Liver (tissue), 3 donors: ENCODE data around the gene FAM131C.

ENCODE experiments used
- CTCF ChIP-seq: fragments of 150-350 bp; IDR thresholded peaks from 2 replicates; pipeline ENCODE4 v1.5.1; 2017; ENCODE audit warnings: improper control_type of control experiment, low read depth, low read length; ENCODE audit not compliant: missing input control
- RAD21 ChIP-seq, 2 donors: IDR thresholded peaks; 2 replicates each; pipeline ENCODE4 v1.6.1; 2016; ENCODE audit warnings: antibody characterized with exemption in 2 of 2, mild to moderate bottlenecking in 2 of 2
- REST ChIP-seq: IDR thresholded peaks from 2 replicates; pipeline ENCODE4 v1.6.1; 2016; ENCODE audit warnings: antibody characterized with exemption, mild to moderate bottlenecking
- RXRA ChIP-seq, 2 donors: IDR thresholded peaks; 2 replicates each; pipeline ENCODE4 v1.6.1; 2017 to 2018; ENCODE audit warnings: antibody characterized with exemption in 2 of 2, mild to moderate bottlenecking in 1 of 2
- donor health status: healthy.
- donor health status: healthy.

GRCh38 chr1:16090076-16090826 lies 16.8 kb upstream of the FAM131C start:
- TF ChIP-seq CTCF (no peak), RAD21 (IDR thresholded peaks at IDR 0.05) (no peak), RXRA (IDR thresholded peaks at IDR 0.05) (no peak), REST (no peak)
